Dermis blood vessel endothelial cell (primary cell): ENCODE results near the gene HSPBAP1. TPM values are rescaled to one million over a fixed set of nuclear protein-coding genes. Genes with fewer than 3 reads are reported as not detected.

Experiments used
- total RNA-seq: library from RNA; depleted of rRNA; stranded (reverse); fragments of >200 nt; gene quantifications from 2 replicates; pipeline ENCODE4 v1.2.3, GENCODE V29; 2014

The HSPBAP1 gene
- total RNA-seq, 1 donor from 2014 or later = 13.4 TPM

Other genes starting within 250 kb of the HSPBAP1 start
- 23.0 and 23.4 TPM in 2 replicates for gene PARP9, start 229.5 kb downstream of the HSPBAP1 start, total RNA-seq
- 23.8 and 36.4 TPM in 2 replicates for gene DTX3L, start 229.5 kb downstream of the HSPBAP1 start, total RNA-seq
- gene PARP15, start 216.2 kb downstream of the HSPBAP1 start, total RNA-seq = 0.17 and 0.47 TPM in 2 replicates
- 135 and 161 TPM in 2 replicates for gene PARP14, start 113.0 kb downstream of the HSPBAP1 start, total RNA-seq
- 15.3 and 18.7 TPM in 2 replicates for gene SLC49A4, start 1.2 kb upstream of the HSPBAP1 start, total RNA-seq
- gene SEMA5B, start 233.9 kb upstream of the HSPBAP1 start, total RNA-seq = 0.05 TPM in 1 of 2 replicates, not detected in the other